Choroid plexus epithelial cell (primary cell): ENCODE results near the gene OSBPL5.
A peak's percentile ranks its signal among the peaks of the same experiment; 100 is the strongest.

Experiments
- DNase-seq: peaks from one replicate; pipeline ENCODE4 v3.0.0-alpha.2; 2010; ENCODE audit warnings: low read depth
- H3K4me3 ChIP-seq: 2 replicates; pipeline ENCODE4 v1.5.1; 2011; ENCODE audit warnings: low read depth, mild to moderate bottlenecking, control low read depth, low read length, moderate library complexity
- TF ChIP-seq, protein P1 (sequence below): conservative IDR thresholded peaks from 2 replicates; pipeline ENCODE4 v1.5.1; 2011; ENCODE audit warnings: low read depth, mild to moderate bottlenecking, control low read depth, inconsistent platforms, low read length, moderate library complexity

Gene OSBPL5

DNA sequence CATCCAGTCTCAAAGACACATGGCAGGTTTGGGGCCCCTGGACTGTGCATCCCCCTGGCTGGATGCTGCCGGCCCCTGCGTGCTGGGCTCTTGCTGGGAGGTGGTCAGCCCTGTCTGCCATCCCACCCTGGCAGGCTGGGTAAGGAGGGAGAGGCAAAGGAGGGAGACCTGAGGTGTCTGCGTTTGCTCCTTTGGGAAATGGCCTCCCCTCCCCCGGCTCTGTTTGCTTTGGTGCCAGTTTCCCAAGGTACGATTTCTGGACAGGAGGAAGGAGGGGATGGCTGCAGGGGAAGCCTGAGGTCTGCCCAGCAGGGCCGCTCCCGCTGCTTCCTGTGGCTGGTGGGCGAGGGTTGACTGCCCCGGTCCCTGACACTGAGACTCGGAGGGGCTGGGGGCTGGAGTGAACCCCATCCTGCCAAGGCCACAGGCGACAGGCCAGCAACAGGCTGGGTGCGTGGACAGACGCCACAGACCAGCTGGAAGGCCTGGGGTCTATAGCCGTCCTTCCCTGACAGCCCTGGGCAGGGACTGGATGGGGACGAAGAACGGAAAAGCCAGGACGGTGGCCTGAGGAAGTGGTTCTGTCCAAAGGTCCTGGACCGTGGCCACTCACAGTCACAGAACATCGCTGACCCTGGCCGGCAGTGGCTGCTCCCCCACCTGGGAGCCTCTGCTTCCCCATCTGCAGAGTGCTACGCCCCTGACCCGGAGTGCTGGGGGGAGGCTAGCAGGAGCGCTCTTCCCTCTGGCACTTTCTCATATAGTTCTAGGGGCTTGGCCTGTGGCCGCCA is 38.0 kb downstream of the OSBPL5 start:
- TF ChIP-seq, protein P1, sequence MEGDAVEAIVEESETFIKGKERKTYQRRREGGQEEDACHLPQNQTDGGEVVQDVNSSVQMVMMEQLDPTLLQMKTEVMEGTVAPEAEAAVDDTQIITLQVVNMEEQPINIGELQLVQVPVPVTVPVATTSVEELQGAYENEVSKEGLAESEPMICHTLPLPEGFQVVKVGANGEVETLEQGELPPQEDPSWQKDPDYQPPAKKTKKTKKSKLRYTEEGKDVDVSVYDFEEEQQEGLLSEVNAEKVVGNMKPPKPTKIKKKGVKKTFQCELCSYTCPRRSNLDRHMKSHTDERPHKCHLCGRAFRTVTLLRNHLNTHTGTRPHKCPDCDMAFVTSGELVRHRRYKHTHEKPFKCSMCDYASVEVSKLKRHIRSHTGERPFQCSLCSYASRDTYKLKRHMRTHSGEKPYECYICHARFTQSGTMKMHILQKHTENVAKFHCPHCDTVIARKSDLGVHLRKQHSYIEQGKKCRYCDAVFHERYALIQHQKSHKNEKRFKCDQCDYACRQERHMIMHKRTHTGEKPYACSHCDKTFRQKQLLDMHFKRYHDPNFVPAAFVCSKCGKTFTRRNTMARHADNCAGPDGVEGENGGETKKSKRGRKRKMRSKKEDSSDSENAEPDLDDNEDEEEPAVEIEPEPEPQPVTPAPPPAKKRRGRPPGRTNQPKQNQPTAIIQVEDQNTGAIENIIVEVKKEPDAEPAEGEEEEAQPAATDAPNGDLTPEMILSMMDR: no peak
- H3K4me3 ChIP-seq: no peak overlapping the region
- no peak for DNase-seq

DNA sequence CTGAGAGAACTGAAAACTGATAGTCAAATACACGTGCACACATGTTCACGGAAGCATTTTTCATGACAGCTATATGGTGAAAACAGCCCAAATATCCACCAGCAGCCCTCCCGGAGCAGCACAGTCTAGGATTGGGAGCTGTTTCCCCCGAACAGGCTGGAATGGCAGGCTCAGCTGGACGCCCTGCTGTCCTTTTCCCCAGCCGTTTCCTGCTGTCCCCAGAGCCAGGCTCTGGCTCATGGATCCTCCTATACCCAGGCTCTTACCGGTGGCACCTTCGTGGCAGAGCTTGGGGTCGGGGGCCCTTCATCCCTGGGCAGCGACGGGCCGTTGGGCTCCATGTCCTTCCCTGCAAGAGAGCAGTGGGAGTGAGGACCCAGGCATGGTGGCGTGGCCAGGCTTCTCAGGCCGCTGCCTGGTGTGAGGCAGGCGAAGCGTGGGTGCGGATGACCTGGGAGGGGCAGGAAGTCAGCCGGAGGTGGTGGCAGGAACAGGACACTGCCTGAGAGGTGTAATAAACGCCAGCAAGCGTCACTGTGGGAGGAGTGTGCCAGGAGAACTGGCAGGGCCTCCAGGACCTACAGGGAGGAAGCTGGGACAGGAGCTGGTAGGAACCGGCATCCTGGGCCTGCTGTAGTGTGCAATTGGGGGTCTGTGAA is 38.8 kb downstream of the OSBPL5 start:
- no peak for DNase-seq
- TF ChIP-seq, protein P1: no peak
- H3K4me3 ChIP-seq: no peak overlapping the region

GRCh38 chr11:3124821-3125220 is 40.3 kb downstream of the OSBPL5 start:
- no peak for DNase-seq
- TF ChIP-seq, protein P1: no peak
- no peak overlapping the region for H3K4me3 ChIP-seq

DNA sequence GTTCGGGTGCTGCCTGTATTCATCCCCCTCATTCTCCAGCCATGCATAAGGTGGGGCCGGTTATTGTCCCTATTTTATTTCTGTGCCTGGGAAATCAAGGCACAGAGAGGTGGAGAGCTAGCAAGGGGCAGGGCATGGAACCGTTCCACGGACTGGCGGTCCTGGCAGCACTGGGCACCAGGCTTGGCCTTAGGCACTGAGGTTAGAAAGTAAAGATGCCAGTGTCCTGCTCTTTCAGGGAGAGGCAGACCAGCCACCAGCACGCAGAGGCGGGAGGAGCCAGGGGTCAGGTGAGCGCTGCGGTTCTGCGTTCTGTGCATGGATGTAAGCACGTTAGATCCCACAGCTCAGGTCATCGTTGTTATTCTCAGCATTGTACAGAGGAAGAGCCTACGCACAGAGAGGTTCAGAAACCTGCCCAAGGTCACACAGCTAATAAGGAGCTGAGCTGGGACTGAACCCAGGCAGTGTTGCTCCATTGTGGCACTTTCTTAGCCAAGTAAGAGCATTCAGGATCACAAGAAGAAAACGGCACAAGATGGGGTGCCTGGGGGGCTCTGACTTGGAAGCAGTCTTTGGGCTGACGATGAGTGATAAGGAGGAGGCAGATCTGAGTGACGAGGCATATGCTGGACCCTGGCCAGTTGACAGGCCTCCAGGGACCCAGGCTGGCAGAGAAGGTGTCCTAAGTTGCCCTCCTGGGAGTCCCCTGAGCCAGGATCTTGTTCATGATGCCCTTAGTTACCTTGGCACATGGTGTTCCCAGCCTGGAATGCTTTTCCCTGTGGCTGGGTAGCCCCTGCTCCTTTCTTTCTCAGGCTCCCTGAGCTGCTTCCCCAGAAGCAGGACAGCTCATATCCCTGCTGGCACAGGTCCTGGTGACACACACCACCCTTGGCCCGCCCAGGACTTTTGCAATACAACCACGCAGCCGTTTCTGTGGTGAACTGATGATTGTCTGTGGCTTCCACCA is 41.1 kb downstream of the OSBPL5 start:
- DNase-seq: peak; percentile 90
- TF ChIP-seq, protein P1: no peak

GRCh38 chr11:3123305-3123704 is 41.8 kb downstream of the OSBPL5 start:
- H3K4me3 ChIP-seq: no peak overlapping the region
- DNase-seq: no peak
- TF ChIP-seq, protein P1: no peak

More for the DNA sequence above, 41.1 kb downstream of the OSBPL5 start:
- no peak overlapping the region for H3K4me3 ChIP-seq

DNA sequence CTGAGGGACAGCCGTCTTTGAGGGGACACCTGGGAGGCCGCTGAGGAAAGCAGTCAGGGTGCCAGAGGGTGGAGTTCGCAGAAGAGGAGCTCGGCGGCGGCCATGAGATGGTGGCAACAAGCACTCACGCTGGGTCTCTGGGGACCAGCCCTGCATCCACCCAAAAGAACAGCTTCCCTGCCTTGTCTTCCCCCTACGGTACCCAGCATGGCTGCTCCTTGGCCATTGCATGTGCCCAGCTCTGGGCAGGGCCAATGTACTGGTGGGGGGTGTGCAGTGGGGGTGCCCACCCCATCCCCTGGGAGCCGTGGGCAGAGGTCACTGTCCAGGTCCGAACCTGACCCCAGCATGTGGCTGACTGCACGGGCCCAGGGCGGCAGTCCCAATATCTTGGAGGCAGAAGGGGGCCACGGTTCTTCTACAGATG is 42.3 kb downstream of the OSBPL5 start:
- no peak overlapping the region for H3K4me3 ChIP-seq
- DNase-seq: no peak
- TF ChIP-seq, protein P1: no peak
